GM19025 (cell line): ENCODE measurements around the gene TSTD2.
"Not testable (repeated sequence)": the region's sequence is repeated elsewhere in the genome, so short reads cannot be mapped to it uniquely, and the experiment has no call there.

Experiments used
- ATAC-seq: cut with Tn5 transposase; IDR thresholded peaks from one replicate; pipeline ENCODE4 v1.9.1; 2021; ENCODE audit warnings: mild to moderate bottlenecking, low read depth, moderate library complexity; ENCODE audit not compliant: unreplicated experiment

Gene TSTD2

DNA sequence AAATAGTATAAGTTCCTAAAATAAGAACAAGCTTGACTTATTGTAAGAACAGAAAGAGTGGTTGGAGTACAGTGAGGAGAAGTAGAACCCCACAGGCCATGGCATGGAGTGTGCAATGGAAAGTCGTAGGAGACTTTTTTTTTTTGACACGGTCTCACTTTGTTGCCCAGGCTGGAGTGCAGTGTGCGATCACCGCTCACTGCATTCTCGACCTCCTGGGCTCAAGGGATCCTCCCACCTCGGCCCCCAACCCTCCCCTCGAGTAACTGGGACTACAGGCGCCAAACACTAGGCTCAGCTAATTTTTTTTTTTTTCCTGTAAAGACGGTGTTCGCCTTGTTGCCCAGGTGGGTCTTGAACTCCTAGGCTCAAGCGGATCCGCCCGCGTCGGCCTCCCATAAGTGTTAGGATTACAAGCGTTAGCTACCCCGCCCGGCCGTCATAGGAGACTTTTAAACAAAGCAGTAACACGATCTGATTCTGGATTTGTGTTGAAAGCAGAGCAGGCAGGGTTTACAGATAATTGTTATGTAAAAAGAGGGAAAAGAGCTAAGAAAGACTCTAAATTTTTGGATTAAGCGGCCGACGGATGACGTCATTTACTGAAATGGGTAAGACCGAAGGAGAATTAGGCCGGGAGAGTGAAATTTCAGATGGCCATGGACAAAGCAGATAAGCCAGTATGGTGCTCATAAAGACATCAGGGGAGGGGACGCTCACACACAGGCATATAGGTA is 752 bp downstream of the TSTD2 start:
- ATAC-seq = peak; percentile 3

DNA sequence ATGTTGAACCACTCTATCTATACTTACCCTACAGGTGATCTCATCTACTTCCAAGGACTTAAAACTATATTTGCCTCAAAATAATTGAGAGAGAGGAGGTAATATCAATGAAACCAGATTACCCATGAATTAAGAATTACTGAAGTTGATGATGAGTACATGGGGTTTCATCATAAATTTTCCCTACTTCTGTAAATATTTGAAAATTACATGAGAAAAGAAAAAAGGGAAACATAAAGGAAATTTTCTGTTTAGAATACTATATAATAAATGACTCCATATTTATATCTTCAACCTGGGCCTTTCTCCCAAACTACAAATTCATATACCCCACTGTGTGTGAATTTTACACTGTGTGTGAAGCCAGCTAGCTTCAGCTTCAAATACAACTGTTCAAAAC is 2.6 kb downstream of the TSTD2 start:
- no peak for ATAC-seq

DNA sequence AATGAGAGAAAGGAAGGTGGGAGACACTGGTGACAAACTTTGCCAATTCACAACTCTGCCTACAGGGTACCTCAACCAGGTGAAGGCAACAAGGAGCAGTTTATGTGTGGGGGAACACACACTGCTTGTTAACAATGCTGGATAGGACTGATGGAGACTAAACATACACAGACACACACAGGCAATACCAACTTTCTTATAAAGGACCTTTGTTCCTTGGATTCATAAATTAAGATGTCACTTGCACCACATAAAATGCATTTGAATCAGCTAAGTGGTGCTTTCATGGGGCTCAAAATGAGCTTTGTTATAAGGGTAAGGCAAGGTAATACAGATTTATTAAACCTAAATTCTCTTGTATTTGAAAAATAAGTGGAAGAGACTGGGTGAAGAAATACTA is 4.0 kb downstream of the TSTD2 start:
- ATAC-seq = no peak

DNA sequence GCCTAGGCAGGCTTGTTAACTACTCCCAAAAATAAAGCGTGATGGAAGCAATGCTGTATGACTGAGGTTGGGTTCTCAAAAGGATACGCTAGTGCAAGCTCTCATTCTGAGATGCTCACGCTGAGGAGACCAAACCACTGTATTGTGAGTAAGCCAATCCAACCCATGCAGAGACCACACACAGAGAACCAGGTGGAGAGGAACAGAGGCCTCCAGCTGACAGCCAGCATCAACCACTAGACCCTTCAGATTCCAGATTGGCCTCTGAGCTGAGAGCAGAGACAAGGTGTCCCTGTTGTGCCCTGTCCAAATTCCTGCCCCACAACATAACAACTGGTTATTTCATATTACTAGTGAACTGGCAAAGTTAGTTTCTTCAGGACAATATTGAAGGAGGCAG is 4.5 kb downstream of the TSTD2 start:
- ATAC-seq = no peak

DNA sequence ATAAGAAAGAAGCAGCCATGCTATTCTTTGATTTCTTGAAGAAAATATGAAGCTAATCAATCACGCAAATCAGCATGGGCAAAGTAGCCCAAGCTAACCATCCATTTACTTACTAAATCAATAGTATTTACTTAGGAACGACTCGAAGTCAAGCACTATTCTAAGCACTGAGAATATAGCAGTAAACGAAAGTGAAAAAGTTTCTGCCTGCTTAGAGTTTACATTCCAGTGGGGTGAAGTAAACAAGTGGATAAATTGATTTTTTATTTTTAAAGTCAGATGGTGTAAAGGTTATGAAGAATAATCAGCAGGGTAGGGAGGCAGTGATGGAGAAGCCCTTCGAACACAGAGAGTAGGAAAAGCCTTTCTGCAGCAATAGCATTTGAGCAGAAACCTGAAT is 5.5 kb downstream of the TSTD2 start:
- no peak for ATAC-seq

- no peak for ATAC-seq
Measured at GRCh38 chr9:97625620-97626019, 7.5 kb downstream of the TSTD2 start.

- ATAC-seq = no peak
Measured at GRCh38 chr9:97623946-97624345, 9.2 kb downstream of the TSTD2 start.

- ATAC-seq = not testable (repeated sequence)
Measured at GRCh38 chr9:97622483-97622882, 10.7 kb downstream of the TSTD2 start.

GRCh38 chr9:97620063-97620462 is 13.1 kb downstream of the TSTD2 start:
- ATAC-seq = not testable (repeated sequence)

- no peak for ATAC-seq
Measured at GRCh38 chr9:97617939-97618416, 15.2 kb downstream of the TSTD2 start.

GRCh38 chr9:97615439-97616072 is 17.6 kb downstream of the TSTD2 start:
- no peak for ATAC-seq

GRCh38 chr9:97604901-97605645 is 28.1 kb downstream of the TSTD2 start:
- ATAC-seq = no peak

DNA sequence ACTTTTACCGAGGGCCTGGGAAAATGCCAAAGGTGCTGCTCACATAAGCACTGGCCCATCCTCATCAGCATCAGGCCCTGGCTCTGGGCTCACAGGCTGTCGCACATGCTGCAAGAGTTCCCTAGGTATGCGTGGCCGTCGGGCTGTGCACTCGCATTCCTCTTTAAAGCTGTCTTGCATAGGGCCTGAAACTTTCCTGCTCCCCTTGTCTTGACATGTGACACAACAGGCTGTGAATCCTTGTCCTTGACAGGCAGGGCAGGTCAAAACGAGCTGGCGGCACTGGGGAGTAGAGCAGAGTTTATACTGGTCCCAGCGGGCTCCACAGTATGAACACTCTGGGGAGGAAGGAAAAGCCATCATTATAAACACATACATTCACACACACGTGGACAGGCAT is 30.7 kb downstream of the TSTD2 start:
- no peak for ATAC-seq

DNA sequence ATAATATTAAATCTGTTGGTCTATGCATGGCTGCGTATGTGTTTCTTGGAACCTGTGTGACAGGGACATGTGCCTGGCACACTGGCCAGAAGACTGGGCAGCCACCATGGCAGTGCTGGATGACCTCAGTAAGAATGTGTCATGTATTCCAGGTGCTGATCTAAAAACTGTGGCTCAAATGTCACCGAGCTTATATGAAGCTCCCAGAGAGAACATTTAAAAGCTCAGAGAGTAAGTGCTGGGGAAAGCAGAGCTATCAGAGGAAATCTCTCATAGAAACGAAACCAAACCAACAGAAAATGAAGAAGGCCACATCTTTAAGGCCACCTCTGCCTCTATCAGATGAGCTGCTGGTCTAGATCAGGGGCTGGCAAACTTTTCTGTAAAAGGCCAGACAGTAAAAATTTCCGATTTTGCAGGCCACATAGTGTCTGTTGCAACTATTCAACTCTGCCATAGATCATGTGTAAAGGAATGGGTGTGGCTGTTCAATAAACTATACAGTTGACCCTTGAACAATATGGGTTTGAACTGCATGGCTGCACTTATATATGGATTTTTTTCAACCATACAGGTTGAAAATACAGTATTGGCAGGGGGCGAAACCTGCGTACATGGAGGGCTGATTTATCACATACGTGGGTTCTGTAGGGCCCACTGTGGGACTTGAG is 31.8 kb downstream of the TSTD2 start:
- ATAC-seq = no peak

DNA sequence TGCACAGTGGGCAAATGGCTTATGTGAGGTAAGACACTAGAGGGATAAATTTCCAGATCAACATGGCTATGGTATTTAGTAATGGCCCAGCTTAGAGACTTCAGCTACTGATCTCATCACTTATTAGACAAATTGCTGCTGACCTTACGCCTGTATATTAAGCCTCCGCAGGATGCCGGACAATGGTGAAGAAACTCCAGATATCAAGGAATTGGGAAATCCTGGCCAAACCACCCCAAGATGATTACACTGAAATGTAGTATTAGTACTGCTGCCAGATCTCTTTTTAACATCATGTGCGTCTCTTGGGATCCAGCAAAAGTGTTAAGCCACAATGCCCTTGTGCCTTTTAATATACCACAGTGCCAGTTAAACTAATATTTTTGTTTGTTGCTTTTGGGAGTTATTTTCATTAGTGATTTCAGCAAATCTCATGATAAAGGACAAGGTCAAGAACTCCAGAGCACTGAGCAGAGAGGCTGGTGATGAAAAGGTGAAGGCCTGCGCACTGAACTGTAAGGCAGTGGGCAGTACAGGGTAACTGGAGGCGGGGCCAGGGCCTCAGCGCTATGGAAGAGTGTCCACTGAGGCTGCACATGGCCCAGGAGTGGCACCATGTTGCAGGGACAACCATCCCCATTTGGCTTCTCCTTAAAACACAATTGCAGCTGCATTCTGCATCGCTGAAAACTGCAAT is 32.5 kb downstream of the TSTD2 start:
- ATAC-seq = no peak

- ATAC-seq = no peak
Measured at GRCh38 chr9:97599314-97599846, 33.8 kb downstream of the TSTD2 start.

DNA sequence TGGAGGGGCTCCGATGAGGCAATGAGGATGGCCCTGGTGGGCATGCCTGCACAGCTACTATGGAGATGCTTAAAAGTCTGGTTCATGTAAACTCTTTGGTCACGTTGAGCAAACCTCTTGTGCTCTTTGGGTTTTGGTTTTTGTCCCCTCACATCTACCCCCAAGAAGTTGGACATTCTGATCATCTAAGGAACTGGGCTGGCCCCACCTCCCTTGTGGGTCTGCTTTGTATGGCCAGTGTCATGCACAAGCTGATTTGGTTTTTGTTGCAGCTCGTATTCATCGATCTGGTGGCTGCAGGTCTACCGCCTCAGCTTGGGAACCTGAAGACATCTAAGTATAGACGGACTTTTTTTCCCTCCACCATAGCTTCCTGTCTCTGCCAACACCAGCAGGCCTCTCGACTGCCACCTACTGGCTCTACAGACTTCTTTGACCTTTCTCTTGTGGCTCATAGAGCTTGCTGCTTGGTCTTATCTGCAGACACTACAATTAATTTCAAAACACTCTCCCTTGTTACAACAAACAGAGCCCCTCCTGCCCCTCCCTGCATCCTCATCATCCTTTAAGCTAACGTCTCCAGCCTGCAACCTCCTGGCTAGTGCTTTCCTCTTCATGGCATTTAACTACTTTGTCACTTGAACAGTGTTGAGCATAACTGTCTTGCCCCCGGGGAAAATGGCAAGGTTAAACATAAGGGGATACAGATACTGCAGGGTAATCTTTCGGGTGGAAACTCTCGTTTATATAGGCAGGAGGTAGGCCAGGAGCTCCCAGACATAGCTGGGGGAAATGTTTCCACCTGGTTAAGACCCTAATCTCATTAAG is 34.5 kb downstream of the TSTD2 start:
- peak; percentile 73 for ATAC-seq

DNA sequence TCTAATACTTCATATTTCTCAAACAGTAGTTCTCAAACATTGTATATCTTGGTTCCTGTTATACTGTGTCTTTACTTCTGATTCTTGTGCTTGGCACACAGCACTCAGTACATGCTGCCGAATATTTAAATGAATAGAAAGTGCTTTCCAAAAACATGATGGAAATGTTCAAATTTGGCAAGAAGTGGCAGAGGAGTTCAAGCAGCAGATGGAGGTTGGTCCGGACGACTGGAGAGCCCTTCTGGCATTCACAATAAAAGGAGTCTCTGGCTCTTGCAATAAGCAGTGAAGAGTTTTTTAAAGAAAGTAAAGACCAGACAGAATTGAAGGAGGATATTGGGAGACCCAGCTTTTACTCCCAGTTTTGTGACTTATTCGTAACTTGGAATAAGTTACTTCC is 36.3 kb downstream of the TSTD2 start:
- no peak for ATAC-seq

DNA sequence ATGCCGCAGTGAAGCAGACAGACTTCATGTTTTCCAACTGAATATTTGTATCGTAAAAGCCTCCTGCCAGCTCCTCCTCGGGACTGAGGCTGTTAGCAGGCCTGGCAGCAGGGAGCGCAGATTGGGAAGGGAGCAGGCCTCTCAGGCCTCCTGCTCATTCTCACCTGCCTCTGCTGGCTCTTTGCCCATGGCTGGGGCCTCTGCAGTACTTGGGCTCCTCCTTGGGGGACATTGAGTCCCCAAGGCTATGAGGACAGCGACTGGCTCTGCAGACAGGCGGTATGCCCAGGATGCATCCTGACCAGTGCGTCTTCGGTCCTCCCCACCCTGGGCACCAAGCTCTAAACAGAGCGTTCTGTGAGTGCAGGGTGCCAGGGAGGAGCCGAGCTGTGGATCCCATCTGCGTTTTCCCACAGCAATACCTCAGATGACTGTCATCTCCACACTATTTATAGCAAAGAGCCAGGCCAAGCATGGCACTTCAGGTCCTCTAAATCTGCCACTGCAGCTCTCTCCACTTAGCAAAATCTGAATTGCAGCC is 38.7 kb downstream of the TSTD2 start:
- no peak for ATAC-seq
